ENCODE results near the gene TBX2.

- no peak for TF ChIP-seq CTCF (IDR thresholded peaks at IDR 0.05)
- no peak for TF ChIP-seq POLR2AphosphoS5 (IDR thresholded peaks at IDR 0.05)
- TF ChIP-seq POLR2A (IDR thresholded peaks at IDR 0.05), result no peak
These were observed 19.3 kb upstream of the TBX2 start for GRCh38 chr17:61380217-61380835.

All from suprapubic skin (tissue), 4 donors.